NCI-H2107 treated with DMSO at 0.1 percent for 48 hours (cell line): Measurements from ENCODE around the gene ITPK1.

Experiments used
- DNase-seq: peaks from one replicate; lab custom pipeline; 2025; ENCODE audit not compliant: unreplicated experiment; lab: John Stamatoyannopoulos, UW

Gene ITPK1

GRCh38 chr14:92928961-92929688 is 186.6 kb downstream of the ITPK1 start:
- no peak for DNase-seq

- DNase-seq = no peak
These were observed 187.5 kb downstream of the ITPK1 start for GRCh38 chr14:92928258-92928629.

- DNase-seq = no peak
These were observed 188.1 kb downstream of the ITPK1 start for GRCh38 chr14:92927349-92928257.

- no peak for DNase-seq
These were observed 188.8 kb downstream of the ITPK1 start for GRCh38 chr14:92926931-92927330.

DNA sequence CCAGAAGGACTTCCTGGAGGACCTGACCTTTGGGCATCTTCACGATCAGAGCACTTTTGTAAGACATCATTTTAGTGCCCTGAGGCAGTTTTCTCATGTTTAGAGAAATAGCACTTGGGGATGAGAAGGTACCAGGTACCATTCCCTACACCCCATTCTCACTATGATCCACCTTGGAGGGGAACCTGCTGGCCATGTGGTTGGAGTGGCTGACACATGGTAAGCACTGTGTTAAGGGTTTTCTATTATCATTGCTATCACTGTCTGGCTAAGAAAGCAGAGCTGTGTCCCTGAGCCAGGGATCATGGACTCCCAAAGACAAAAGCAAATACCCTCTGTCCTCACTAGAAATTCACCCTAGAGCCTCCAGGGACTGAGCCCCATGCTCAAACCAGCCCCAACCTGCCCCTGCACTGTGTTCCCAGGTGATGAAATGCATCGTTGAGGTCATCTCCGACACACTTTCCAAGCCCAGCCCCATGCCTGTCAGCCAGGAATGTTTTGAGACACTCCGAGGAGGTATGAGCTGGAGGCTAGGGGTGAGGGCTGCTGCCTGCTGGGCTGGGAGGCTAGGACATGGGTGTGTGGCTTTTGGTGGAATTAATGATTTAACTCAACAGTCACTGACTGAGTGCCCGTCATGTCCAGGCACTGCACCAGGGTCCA is 189.4 kb downstream of the ITPK1 start:
- DNase-seq = no peak

GRCh38 chr14:92925446-92925845 is 190.3 kb downstream of the ITPK1 start:
- no peak for DNase-seq

GRCh38 chr14:92924247-92924646 is 191.5 kb downstream of the ITPK1 start:
- no peak for DNase-seq

DNA sequence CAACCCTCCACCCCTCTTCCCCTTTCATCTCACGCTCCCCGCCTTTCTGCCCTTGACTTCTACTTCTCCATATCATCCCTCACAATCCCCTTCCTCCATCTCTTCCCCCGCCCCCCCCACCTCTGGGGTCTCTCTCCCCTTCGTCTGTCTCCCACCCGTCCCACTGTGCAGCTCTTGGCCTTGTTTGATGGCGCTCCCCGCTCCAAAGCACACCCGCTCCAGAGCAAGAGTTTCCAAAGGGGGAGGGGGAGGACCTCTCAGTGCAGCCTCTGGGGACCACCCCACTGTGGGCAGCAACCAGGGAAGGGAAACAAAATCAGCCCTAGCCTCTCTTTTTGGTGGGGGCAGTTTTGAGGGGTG is 192.0 kb downstream of the ITPK1 start:
- peak; percentile 26 for DNase-seq

DNA sequence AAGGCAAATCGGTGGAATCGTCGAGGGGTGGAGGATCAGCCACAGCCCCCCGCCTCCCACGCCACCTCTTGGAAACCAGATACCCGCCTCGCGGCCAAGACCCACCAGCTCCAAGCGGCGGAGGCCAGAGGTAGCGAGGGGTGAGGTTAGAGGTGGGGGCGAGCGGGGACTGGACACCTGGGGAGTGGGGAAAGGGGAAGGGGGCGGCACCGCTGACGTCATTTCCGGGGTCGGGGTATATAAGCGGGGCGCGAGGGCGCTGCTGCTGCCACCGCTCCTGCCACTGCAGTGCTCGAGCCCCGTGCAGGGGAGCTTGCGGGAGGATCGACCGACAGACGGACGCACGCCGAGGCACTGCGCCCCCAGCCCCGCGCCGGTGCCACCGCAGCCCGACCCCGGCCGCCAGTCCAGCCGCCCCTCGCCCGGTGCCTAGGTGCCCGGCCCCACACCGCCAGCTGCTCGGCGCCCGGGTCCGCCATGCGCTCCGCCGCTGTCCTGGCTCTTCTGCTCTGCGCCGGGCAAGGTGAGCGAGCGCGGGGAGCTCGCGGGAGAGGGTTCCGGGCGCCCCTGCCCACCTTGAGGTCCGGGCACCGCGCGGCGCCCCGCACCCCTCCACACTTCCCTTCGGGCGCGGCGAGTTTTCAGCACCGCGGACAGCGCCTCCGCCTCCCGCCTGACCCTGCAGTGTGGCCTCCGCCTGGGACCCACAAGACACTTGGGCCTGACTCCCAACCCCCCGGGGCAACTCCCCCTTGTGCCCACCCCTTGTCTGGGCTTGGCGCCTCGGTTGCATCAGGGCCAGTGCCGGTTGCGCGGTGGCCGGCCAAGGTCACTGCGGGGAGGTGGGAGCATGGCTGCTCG is 192.6 kb downstream of the ITPK1 start, which contains the start of gene CHGA:
CHGA (plus strand) TSS at position 268 of the 861 bp plus-strand sequence; CDS start at position 478, 210 bp downstream.
- peak; percentile 82 for DNase-seq

DNA sequence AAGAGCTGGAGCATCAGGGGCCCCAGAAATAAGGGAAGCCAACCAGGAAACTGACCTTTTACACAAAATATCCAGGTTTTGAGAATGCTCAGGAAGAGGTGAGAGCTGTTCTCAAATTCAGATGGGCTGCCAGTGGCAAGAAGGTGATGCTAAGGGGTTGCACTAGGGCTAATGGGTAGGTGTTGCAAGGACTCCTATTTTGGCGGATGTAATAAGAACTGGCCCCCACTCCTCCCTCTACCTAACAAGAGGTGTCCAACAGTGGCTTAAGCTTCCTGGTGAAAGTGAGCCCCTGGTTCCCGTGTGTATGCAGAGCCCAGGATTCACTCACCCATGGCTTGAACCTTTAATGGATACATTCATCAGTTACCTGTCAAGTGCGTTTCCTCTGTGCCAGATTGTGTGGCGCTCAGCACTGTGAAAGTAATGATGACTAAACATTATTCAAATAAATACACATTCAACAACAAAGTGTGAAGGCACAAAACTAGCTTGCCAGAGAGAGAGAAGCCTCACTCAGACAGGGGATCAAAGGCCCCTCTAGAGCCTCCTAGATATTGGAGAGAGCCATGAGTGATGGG is 193.5 kb downstream of the ITPK1 start:
- peak; percentile 66 for DNase-seq

- DNase-seq = no peak
These were observed 195.7 kb downstream of the ITPK1 start for GRCh38 chr14:92920001-92920400.

DNA sequence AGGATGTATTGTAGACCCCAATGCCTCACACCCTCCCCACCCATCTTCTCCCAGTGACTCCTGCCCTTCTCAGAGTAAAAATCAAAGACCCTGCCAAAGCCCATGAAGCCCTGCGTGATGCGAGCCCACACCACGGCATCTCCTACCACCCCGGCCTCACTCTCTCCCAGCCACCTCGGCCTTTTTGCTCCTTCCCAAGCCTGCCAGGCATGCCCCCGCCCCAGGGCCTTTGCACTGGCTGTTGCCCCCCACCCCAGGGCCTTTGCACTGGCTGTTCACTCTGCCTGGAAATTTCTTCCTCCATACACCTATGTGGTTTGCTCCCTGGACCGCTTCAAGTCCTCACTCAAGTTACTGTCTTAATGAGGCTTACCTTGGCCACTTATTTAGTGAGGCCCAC is 197.8 kb downstream of the ITPK1 start:
- DNase-seq = no peak

- no peak for DNase-seq
These were observed 198.4 kb downstream of the ITPK1 start for GRCh38 chr14:92917041-92917940.

GRCh38 chr14:92916201-92916600 is 199.5 kb downstream of the ITPK1 start:
- DNase-seq = no peak

DNA sequence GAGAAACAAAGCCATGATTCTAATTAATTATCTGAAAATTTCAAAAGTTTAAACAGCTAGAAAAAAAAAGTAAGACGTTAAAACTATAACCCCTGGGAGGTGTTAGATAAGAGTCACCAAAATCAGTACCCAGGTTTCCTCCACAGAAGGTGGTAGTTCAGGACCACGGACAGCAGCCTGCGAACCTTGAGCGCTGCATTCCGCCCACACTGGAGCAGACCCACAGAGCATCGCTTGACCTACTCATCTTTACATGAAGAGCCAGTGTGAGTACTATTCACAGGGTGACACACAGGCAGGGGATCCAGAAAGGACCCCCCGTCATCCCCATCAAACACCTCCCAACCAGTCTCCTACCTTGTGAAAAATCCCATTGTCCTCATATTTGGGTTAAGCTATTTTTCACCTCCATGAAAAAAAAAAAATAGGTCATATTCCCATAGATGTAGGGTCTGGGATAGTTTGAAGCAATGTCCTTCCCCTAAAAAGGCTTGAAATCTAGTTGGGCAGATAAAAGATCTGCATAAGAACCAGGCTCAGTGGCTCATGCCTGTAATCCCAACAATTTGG is 201.6 kb downstream of the ITPK1 start:
- DNase-seq = no peak

DNA sequence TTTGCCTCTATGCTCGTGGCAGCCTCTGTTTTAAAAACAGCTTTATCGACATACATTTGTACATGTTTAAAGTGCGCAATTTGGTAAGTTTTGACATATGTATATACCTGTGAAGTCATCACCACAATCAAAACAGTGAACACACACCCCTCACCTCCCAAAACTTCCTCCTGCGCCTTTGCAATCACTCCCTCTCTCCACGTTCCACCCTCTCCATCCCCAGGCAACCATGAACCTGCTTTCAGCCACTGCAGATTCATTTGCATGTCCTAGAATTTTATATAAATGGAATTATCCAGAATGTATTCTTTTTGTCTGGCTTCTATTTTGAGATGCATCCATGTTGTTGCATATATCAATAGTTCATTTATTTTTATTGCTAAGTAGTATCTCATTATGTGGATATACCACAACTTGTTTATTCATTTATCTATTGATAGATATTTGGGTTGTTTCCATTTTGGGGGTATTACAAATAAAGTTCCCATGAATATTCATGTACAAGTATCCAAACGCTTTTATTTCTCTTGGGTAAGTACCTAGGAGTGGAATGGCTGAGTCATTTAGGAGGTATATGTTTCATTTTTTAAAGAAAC is 208.3 kb downstream of the ITPK1 start:
- no peak for DNase-seq

DNA sequence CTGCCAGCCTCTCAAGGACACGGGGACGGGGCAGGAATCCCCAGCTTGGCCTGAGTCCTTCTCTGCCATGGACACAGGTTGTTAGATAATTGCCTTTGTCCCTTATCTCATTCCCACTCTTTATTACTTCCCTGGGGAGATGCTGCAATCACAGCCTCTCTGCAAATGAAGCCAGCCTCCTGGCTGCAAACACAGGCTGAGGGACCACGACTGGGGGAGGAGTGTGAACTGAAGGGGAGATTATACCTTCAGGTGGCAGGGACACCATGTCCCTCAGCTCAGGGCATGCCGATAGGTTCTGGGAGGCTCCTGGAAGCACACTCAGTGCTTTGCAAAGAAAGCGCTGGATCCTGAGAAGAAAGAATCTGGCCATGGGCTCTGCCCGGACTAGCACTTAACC is 208.9 kb downstream of the ITPK1 start:
- no peak for DNase-seq

- DNase-seq = no peak
These were observed 209.3 kb downstream of the ITPK1 start for GRCh38 chr14:92906420-92906819.

- no peak for DNase-seq
These were observed 210.1 kb downstream of the ITPK1 start for GRCh38 chr14:92905667-92906066.
